Gastroesophageal sphincter (tissue), 3 donors: ENCODE results near the gene TNFRSF14.

ENCODE experiments used
- CTCF ChIP-seq, 4 experiments: fragments of 200-600 bp in 2 of 4; fragments of 450-650 bp in 2 of 4; sonication (generic) in 1 of 4; IDR thresholded peaks; one replicate each; pipeline ENCODE4 v1.5.1; 2017 to 2019; ENCODE audit warnings: antibody characterized with exemption in 4 of 4, mild to moderate bottlenecking in 2 of 4, moderate library complexity in 2 of 4
- EP300 ChIP-seq: sonication (generic); formaldehyde crosslinking; IDR thresholded peaks from one replicate; pipeline ENCODE4 v1.6.1; 2017; ENCODE audit warnings: antibody characterized with exemption, mild to moderate bottlenecking
- POLR2A ChIP-seq, 2 donors: fragments of 450-650 bp; IDR thresholded peaks; one replicate each; pipeline ENCODE4 v1.6.1; 2017; ENCODE audit warnings: antibody characterized with exemption in 2 of 2, mild to moderate bottlenecking in 2 of 2, moderate library complexity in 1 of 2

DNA sequence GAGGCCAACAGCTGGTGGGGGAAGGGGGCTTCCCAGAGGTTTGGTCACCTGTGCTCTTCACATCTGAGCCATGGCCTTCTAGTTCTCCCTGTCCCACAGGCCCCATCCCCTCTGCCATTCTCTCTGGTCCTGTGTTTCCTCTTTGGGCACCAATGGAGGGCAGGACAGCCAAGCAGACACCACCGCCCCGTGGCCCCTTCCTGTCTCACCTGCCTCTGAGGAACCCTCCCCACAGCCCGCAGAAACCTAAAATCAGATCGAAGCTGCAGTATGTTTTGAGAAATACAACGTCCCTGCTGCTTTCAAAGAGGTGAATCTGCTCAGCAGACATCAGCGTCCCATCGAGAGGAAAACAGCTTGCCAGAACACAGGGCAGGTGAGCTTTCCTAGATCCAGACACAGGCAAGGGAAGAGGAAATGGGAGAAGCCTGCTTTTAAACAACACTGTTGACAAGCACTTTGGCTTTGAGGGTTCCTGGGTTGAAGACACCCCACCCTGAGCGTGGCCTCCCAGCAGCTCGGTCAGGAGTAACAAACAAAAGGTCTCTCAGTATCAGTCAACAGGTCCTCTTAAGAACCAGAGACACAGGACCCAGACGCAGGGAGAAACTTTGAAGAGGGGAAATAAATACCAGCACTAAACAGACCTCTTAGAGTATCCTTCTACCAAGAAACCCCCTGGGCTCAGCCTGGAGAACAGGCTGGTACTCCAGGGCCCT is 32.1 kb upstream of the TNFRSF14 start:
- TF ChIP-seq POLR2A (IDR thresholded peaks at IDR 0.05) = no peak
- no peak for TF ChIP-seq CTCF (IDR thresholded peaks at IDR 0.05)
- TF ChIP-seq EP300 = no peak
